WTC11 (cell line): ENCODE data around the gene RFTN1. TPM values are rescaled to one million over a fixed set of nuclear protein-coding genes. Genes with fewer than 3 reads are reported as not detected.

Source experiments
- ATAC-seq: fragments of 200-7000 bp; cut with Tn5 transposase; 2 replicates; pipeline ENCODE4 v1.10.0; 2021; ENCODE audit warnings: mild to moderate bottlenecking, moderate library complexity
- CTCF ChIA-PET: fragments of 300-600 bp; sonication (Branson Sonifier 250); formaldehyde crosslinking; loops from one replicate; lab custom pipeline; 2021; ENCODE audit warnings: antibody characterized with exemption; lab: Charles Lee
- POLR2A ChIA-PET: fragments of 350-600 bp; sonication (Branson Sonifier 250); formaldehyde crosslinking; loops from one replicate; lab custom pipeline; 2021; ENCODE audit warnings: antibody characterized with exemption; lab: Charles Lee
- DNase-seq: peaks from one replicate; pipeline ENCODE4 v3.0.0; 2021; ENCODE audit warnings: low spot score
- H3K27ac Mint-ChIP-seq: 2 replicates; pipeline ENCODE4 v1.8.0; 2021; ENCODE audit warnings: mixed read lengths
- H3K27me3 Mint-ChIP-seq: 2 replicates; pipeline ENCODE4 v1.8.0; 2021; ENCODE audit warnings: low read depth, mild to moderate bottlenecking, moderate library complexity, mixed read lengths
- H3K36me3 Mint-ChIP-seq: 2 replicates; pipeline ENCODE4 v1.8.0; 2021; ENCODE audit warnings: mixed read lengths
- H3K4me1 Mint-ChIP-seq: 2 replicates; pipeline ENCODE4 v1.8.0; 2022; ENCODE audit warnings: mixed read lengths
- H3K4me3 Mint-ChIP-seq: 2 replicates; pipeline ENCODE4 v1.8.0; 2021; ENCODE audit warnings: mild to moderate bottlenecking, moderate library complexity, mixed read lengths
- H3K9me3 Mint-ChIP-seq: 2 replicates; pipeline ENCODE4 v1.8.0; 2021; ENCODE audit warnings: mixed read lengths
- ATF2 ChIP-seq: sonication (generic); formaldehyde crosslinking; IDR thresholded peaks from 2 replicates; pipeline ENCODE4 v1.8.1; 2022; ENCODE audit warnings: low read depth, missing genetic modification reagents, borderline replicate concordance
- CDX4 ChIP-seq: fragments of 250-450 bp; sonication (Bioruptor Pico); IDR thresholded peaks from 2 replicates; pipeline ENCODE4 v1.9.0; 2021; ENCODE audit warnings: moderate library complexity, mild to moderate bottlenecking, inconsistent platforms, borderline replicate concordance
- E2F4 ChIP-seq: sonication (generic); formaldehyde crosslinking; IDR thresholded peaks from 2 replicates; pipeline ENCODE4 v1.8.1; 2022; ENCODE audit warnings: low read depth, mild to moderate bottlenecking, moderate library complexity, missing genetic modification reagents, borderline replicate concordance
- EMX1 ChIP-seq: fragments of 250-450 bp; sonication (Bioruptor Pico); IDR thresholded peaks from 2 replicates; pipeline ENCODE4 v1.8.0; 2021; ENCODE audit warnings: mild to moderate bottlenecking
- KAT7 ChIP-seq: sonication (generic); formaldehyde crosslinking; IDR thresholded peaks from 2 replicates; pipeline ENCODE4 v1.8.1; 2023; ENCODE audit warnings: missing genetic modification reagents, mild to moderate bottlenecking, borderline replicate concordance
- NFATC4 ChIP-seq: fragments of 250-450 bp; sonication (Bioruptor Pico); IDR thresholded peaks from 2 replicates; pipeline ENCODE4 v1.9.0; 2021; ENCODE audit warnings: mild to moderate bottlenecking
- NFYB ChIP-seq: sonication (generic); formaldehyde crosslinking; conservative IDR thresholded peaks from 2 replicates; pipeline ENCODE4 v1.8.0; 2022; ENCODE audit warnings: low read depth, missing genetic modification reagents
- NR1H2 ChIP-seq: sonication (generic); formaldehyde crosslinking; IDR thresholded peaks from 2 replicates; pipeline ENCODE4 v1.9.0; 2021; ENCODE audit warnings: mild to moderate bottlenecking, moderate library complexity, missing genetic modification reagents
- RORB ChIP-seq: fragments of 250-450 bp; sonication (Bioruptor Pico); IDR thresholded peaks from 2 replicates; pipeline ENCODE4 v1.9.0; 2021; ENCODE audit warnings: mild to moderate bottlenecking
- ZNF138 ChIP-seq: sonication (generic); formaldehyde crosslinking; conservative IDR thresholded peaks from 2 replicates; pipeline ENCODE4 v1.8.1; 2022; ENCODE audit warnings: mild to moderate bottlenecking, moderate library complexity, missing genetic modification reagents
- ZNF671 ChIP-seq: fragments of 250-450 bp; sonication (Bioruptor Pico); IDR thresholded peaks from 2 replicates; pipeline ENCODE4 v1.8.0; 2021; ENCODE audit warnings: mild to moderate bottlenecking
- total RNA-seq: library from RNA; stranded (reverse); gene quantifications from 3 replicates; pipeline ENCODE4 v1.2.3, GENCODE V29; 2021
- TF ChIP-seq, protein P1 (sequence below): sonication (generic); formaldehyde crosslinking; IDR thresholded peaks from 2 replicates; pipeline ENCODE4 v1.8.0; 2022; ENCODE audit warnings: mild to moderate bottlenecking, missing genetic modification reagents
- TF ChIP-seq, protein P2 (sequence below): sonication (generic); formaldehyde crosslinking; IDR thresholded peaks from 2 replicates; pipeline ENCODE4 v1.8.0; 2022; ENCODE audit warnings: mild to moderate bottlenecking, missing genetic modification reagents
- TF ChIP-seq, protein P3 (sequence below): sonication (generic); formaldehyde crosslinking; IDR thresholded peaks from 2 replicates; pipeline ENCODE4 v1.8.1; 2023; ENCODE audit warnings: mild to moderate bottlenecking, missing genetic modification reagents
- TF ChIP-seq, protein P4 (sequence below): sonication (generic); formaldehyde crosslinking; IDR thresholded peaks from 2 replicates; pipeline ENCODE4 v1.8.0; 2022; ENCODE audit warnings: mild to moderate bottlenecking, missing genetic modification reagents
- TF ChIP-seq, protein P5 (sequence below): fragments of 250-450 bp; sonication (Bioruptor Pico); IDR thresholded peaks from 2 replicates; pipeline ENCODE4 v2.1.2; 2022; ENCODE audit warnings: mild to moderate bottlenecking, moderate library complexity

RFTN1 gene
- total RNA-seq, 1 experiment from 2014 or later = 3.8 TPM

DNA sequence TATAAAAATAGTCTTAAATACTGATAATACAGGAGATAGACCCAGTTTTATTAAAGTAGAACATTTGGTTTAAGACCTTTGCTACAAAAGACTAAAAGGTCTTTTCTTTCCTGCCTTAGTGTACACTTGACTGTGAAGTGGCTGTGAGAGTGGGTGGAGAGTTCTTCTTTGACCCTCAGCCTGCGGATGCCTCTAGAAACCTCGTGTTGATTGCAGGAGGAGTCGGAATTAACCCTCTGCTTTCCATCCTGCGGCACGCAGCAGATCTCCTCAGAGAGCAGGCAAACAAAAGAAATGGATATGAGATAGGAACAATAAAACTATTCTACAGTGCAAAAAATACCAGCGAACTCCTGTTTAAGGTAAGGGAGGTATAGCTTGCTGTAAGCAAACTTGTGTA lies 212.0 kb downstream of the RFTN1 start:
- POLR2A ChIA-PET = no interaction called here
- H3K4me3 Mint-ChIP-seq = peak overlapping the region; percentile 44
- CTCF ChIA-PET = interaction anchor here (0.9 to 1.0 kb wide), 2 partner anchors 11 to 65 kb away, joined by 3 to 4 read pairs; no protein-coding TSS in a partner anchor
- H3K4me1 Mint-ChIP-seq = peaks cover 60% of the 10 kb centered on the region
- peaks cover 12% of the 10 kb centered on the region for H3K9me3 Mint-ChIP-seq
- peak overlapping the region; percentile 99 for H3K27ac Mint-ChIP-seq
- TF ChIP-seq, protein P1, sequence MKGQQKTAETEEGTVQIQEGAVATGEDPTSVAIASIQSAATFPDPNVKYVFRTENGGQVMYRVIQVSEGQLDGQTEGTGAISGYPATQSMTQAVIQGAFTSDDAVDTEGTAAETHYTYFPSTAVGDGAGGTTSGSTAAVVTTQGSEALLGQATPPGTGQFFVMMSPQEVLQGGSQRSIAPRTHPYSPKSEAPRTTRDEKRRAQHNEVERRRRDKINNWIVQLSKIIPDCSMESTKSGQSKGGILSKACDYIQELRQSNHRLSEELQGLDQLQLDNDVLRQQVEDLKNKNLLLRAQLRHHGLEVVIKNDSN (CRISPR knock-in tag) = no peak
- TF ChIP-seq, protein P2, sequence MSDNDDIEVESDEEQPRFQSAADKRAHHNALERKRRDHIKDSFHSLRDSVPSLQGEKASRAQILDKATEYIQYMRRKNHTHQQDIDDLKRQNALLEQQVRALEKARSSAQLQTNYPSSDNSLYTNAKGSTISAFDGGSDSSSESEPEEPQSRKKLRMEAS = 0 out of 2 replicates have a peak, but pooled peaks have one; percentile 16
- ATAC-seq (peak; percentile 57), DNase-seq (no peak)
- H3K36me3 Mint-ChIP-seq = peaks cover 51% of the 10 kb centered on the region
- no peaks in the 10 kb centered on the region for H3K27me3 Mint-ChIP-seq

- Mint-ChIP-seq H3K27me3 (no peaks in the 10 kb centered on the region), H3K27ac (peak overlapping the region; percentile 99), H3K36me3 (peaks cover 57% of the 10 kb centered on the region), H3K4me3 (peak overlapping the region; percentile 44), H3K9me3 (peaks cover 18% of the 10 kb centered on the region), H3K4me1 (peaks cover 60% of the 10 kb centered on the region)
- ChIA-PET CTCF (interaction anchor here (0.7 to 1.0 kb wide), 3 partner anchors 10 to 66 kb away, joined by 3 to 4 read pairs (median 4); no protein-coding TSS in a partner anchor), POLR2A (no interaction called here)
- no peak for DNase-seq
- TF ChIP-seq CDX4 (CRISPR knock-in tag) = no peak
- TF ChIP-seq, protein P3, sequence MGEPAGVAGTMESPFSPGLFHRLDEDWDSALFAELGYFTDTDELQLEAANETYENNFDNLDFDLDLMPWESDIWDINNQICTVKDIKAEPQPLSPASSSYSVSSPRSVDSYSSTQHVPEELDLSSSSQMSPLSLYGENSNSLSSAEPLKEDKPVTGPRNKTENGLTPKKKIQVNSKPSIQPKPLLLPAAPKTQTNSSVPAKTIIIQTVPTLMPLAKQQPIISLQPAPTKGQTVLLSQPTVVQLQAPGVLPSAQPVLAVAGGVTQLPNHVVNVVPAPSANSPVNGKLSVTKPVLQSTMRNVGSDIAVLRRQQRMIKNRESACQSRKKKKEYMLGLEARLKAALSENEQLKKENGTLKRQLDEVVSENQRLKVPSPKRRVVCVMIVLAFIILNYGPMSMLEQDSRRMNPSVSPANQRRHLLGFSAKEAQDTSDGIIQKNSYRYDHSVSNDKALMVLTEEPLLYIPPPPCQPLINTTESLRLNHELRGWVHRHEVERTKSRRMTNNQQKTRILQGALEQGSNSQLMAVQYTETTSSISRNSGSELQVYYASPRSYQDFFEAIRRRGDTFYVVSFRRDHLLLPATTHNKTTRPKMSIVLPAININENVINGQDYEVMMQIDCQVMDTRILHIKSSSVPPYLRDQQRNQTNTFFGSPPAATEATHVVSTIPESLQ (CRISPR knock-in tag) = no peak
- no peak for TF ChIP-seq RORB (CRISPR knock-in tag)
- TF ChIP-seq EMX1 (CRISPR knock-in tag) = no peak
- no peak for TF ChIP-seq KAT7 (CRISPR knock-in tag)
- no peak for TF ChIP-seq ZNF671
- TF ChIP-seq, protein P4, sequence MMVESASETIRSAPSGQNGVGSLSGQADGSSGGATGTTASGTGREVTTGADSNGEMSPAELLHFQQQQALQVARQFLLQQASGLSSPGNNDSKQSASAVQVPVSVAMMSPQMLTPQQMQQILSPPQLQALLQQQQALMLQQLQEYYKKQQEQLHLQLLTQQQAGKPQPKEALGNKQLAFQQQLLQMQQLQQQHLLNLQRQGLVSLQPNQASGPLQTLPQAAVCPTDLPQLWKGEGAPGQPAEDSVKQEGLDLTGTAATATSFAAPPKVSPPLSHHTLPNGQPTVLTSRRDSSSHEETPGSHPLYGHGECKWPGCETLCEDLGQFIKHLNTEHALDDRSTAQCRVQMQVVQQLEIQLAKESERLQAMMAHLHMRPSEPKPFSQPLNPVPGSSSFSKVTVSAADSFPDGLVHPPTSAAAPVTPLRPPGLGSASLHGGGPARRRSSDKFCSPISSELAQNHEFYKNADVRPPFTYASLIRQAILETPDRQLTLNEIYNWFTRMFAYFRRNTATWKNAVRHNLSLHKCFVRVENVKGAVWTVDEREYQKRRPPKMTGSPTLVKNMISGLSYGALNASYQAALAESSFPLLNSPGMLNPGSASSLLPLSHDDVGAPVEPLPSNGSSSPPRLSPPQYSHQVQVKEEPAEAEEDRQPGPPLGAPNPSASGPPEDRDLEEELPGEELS (CRISPR knock-in tag) = no peak
- TF ChIP-seq, protein P5, sequence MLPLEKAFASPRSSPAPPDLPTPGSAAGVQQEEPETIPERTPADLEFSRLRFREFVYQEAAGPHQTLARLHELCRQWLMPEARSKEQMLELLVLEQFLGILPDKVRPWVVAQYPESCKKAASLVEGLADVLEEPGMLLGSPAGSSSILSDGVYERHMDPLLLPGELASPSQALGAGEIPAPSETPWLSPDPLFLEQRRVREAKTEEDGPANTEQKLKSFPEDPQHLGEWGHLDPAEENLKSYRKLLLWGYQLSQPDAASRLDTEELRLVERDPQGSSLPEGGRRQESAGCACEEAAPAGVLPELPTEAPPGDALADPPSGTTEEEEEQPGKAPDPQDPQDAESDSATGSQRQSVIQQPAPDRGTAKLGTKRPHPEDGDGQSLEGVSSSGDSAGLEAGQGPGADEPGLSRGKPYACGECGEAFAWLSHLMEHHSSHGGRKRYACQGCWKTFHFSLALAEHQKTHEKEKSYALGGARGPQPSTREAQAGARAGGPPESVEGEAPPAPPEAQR (CRISPR knock-in tag) = no peak
- TF ChIP-seq NFYB (CRISPR knock-in tag) = no peak
- TF ChIP-seq NR1H2 (CRISPR knock-in tag) = no peak
- TF ChIP-seq NFATC4 = no peak
- TF ChIP-seq E2F4 (CRISPR knock-in tag) = no peak
- TF ChIP-seq ATF2 (CRISPR knock-in tag) = no peak
- no peak for TF ChIP-seq ZNF138 (CRISPR knock-in tag)
- ATAC-seq = peak; percentile 9; the same call in 1 of the 2 replicates
Observed at GRCh38 chr3:16300881-16301359, 212.6 kb downstream of the RFTN1 start.
